ENCODE measurements around the gene TRIM71. TPM values are rescaled to one million over a fixed set of nuclear protein-coding genes. Genes with fewer than 3 reads are reported as not detected.

TRIM71 gene
- total RNA-seq, 1 donor from 2014 or later: 17.2 TPM

GRCh38 chr3:32857921-32858320 lies 40.1 kb downstream of the TRIM71 start:
- Histone ChIP-seq H3K4me2 (ENCODE audit: low read length) (no peak overlapping the region), H3K79me2 (ENCODE audit: insufficient read depth, low read length) (no peaks in the 10 kb centered on the region), H3K4me1 (ENCODE audit: insufficient read depth, low read length) (no peaks in the 10 kb centered on the region), H2AFZ (ENCODE audit: low read depth, low read length) (no peak overlapping the region), H3K9ac (ENCODE audit: low read length) (no peak overlapping the region), H3K27ac (ENCODE audit: low read depth, low read length) (no peak overlapping the region), H3K27me3 (ENCODE audit: insufficient read depth, low read length) (no peaks in the 10 kb centered on the region), H3K9me3 (ENCODE audit: insufficient read depth, low read depth, low read length) (no peaks in the 10 kb centered on the region), H3K36me3 (ENCODE audit: insufficient read depth, low read length) (no peaks in the 10 kb centered on the region), H3K4me3 (ENCODE audit: insufficient read depth, low read depth, low read length) (no peak overlapping the region), H4K20me1 (ENCODE audit: insufficient read depth, low read length) (no peaks in the 10 kb centered on the region)
- H3K9me3 Mint-ChIP-seq (ENCODE audit: unreplicated experiment): no peaks in the 10 kb centered on the region
- no peaks in the 10 kb centered on the region for H3K27me3 Mint-ChIP-seq (ENCODE audit: low read depth, unreplicated experiment)
- no peak overlapping the region for H3K27ac Mint-ChIP-seq (ENCODE audit: unreplicated experiment)
- no peaks in the 10 kb centered on the region for H3K36me3 Mint-ChIP-seq (ENCODE audit: low read depth, unreplicated experiment)
- peaks cover 22% of the 10 kb centered on the region for H3K4me1 Mint-ChIP-seq (ENCODE audit: low read depth, unreplicated experiment)
- DNase-seq (ENCODE audit: low read depth): no peak
- H3K4me3 Mint-ChIP-seq (ENCODE audit: unreplicated experiment): no peak overlapping the region
- TF ChIP-seq EZH2 (IDR thresholded peaks at IDR 0.05; ENCODE audit: insufficient read depth, low read length): no peak
- no peak for TF ChIP-seq CTCF (IDR thresholded peaks at IDR 0.05; ENCODE audit: insufficient read depth, low read depth, low read length)
- FAIRE-seq: no peak

GRCh38 chr3:32859604-32860237 lies 41.9 kb downstream of the TRIM71 start:
- no peaks in the 10 kb centered on the region for H3K4me1 ChIP-seq (ENCODE audit: insufficient read depth, low read length)
- Mint-ChIP-seq H3K4me3 (ENCODE audit: unreplicated experiment) (no peak overlapping the region), H3K27ac (ENCODE audit: unreplicated experiment) (no peak overlapping the region), H3K36me3 (ENCODE audit: low read depth, unreplicated experiment) (no peaks in the 10 kb centered on the region), H3K9me3 (ENCODE audit: unreplicated experiment) (no peaks in the 10 kb centered on the region), H3K4me1 (ENCODE audit: low read depth, unreplicated experiment) (peaks cover 23% of the 10 kb centered on the region), H3K27me3 (ENCODE audit: low read depth, unreplicated experiment) (no peaks in the 10 kb centered on the region)
- no peak overlapping the region for H3K9ac ChIP-seq (ENCODE audit: low read length)
- no peaks in the 10 kb centered on the region for H3K79me2 ChIP-seq (ENCODE audit: insufficient read depth, low read length)
- no peak overlapping the region for H3K4me2 ChIP-seq (ENCODE audit: low read length)
- H2AFZ ChIP-seq (ENCODE audit: low read depth, low read length): no peak overlapping the region
- H3K36me3 ChIP-seq (ENCODE audit: insufficient read depth, low read length): no peaks in the 10 kb centered on the region
- H3K4me3 ChIP-seq (ENCODE audit: insufficient read depth, low read depth, low read length): no peak overlapping the region
- H3K9me3 ChIP-seq (ENCODE audit: insufficient read depth, low read depth, low read length): no peaks in the 10 kb centered on the region
- H3K27ac ChIP-seq (ENCODE audit: low read depth, low read length): no peak overlapping the region
- H4K20me1 ChIP-seq (ENCODE audit: insufficient read depth, low read length): no peaks in the 10 kb centered on the region
- no peaks in the 10 kb centered on the region for H3K27me3 ChIP-seq (ENCODE audit: insufficient read depth, low read length)
- DNase-seq (ENCODE audit: low read depth) (no peak), FAIRE-seq (no peak)
- TF ChIP-seq EZH2 (IDR thresholded peaks at IDR 0.05; ENCODE audit: insufficient read depth, low read length) (no peak), CTCF (IDR thresholded peaks at IDR 0.05; ENCODE audit: insufficient read depth, low read depth, low read length) (no peak)

- Histone ChIP-seq H3K4me3 (ENCODE audit: insufficient read depth, low read depth, low read length) (no peak overlapping the region), H3K9me3 (ENCODE audit: insufficient read depth, low read depth, low read length) (no peaks in the 10 kb centered on the region), H3K36me3 (ENCODE audit: insufficient read depth, low read length) (no peaks in the 10 kb centered on the region), H3K27ac (ENCODE audit: low read depth, low read length) (no peak overlapping the region), H3K9ac (ENCODE audit: low read length) (no peak overlapping the region), H2AFZ (ENCODE audit: low read depth, low read length) (no peak overlapping the region), H3K27me3 (ENCODE audit: insufficient read depth, low read length) (no peaks in the 10 kb centered on the region), H3K4me2 (ENCODE audit: low read length) (no peak overlapping the region), H3K4me1 (ENCODE audit: insufficient read depth, low read length) (no peaks in the 10 kb centered on the region), H3K79me2 (ENCODE audit: insufficient read depth, low read length) (no peaks in the 10 kb centered on the region), H4K20me1 (ENCODE audit: insufficient read depth, low read length) (no peaks in the 10 kb centered on the region)
- Mint-ChIP-seq H3K36me3 (ENCODE audit: low read depth, unreplicated experiment) (peaks cover 2% of the 10 kb centered on the region), H3K4me3 (ENCODE audit: unreplicated experiment) (no peak overlapping the region), H3K27ac (ENCODE audit: unreplicated experiment) (no peak overlapping the region), H3K9me3 (ENCODE audit: unreplicated experiment) (no peaks in the 10 kb centered on the region), H3K4me1 (ENCODE audit: low read depth, unreplicated experiment) (peaks cover 28% of the 10 kb centered on the region), H3K27me3 (ENCODE audit: low read depth, unreplicated experiment) (no peaks in the 10 kb centered on the region)
- TF ChIP-seq EZH2 (IDR thresholded peaks at IDR 0.05; ENCODE audit: insufficient read depth, low read length): no peak
- no peak for TF ChIP-seq CTCF (IDR thresholded peaks at IDR 0.05; ENCODE audit: insufficient read depth, low read depth, low read length)
- DNase-seq (ENCODE audit: low read depth) (no peak), FAIRE-seq (no peak)
These were observed 42.7 kb downstream of the TRIM71 start for GRCh38 chr3:32860499-32860898.

Data from astrocyte (in vitro differentiated cells and primary cell).